B cell (primary cell): ENCODE data around the gene JAG2. TPM values are rescaled to one million over a fixed set of nuclear protein-coding genes. Genes with fewer than 3 reads are reported as not detected.

ENCODE experiments used
- ATAC-seq: fragments of 200-7000 bp; cut with Tn5 transposase; one replicate; pipeline ENCODE4 v1.10.0; 2021; ENCODE audit warnings: low read depth, mild to moderate bottlenecking, moderate number of reproducible peaks, moderate library complexity
- CTCF ChIA-PET: fragments of 350-600 bp; sonication (Branson Sonifier 250); formaldehyde crosslinking; loops from one replicate; lab custom pipeline; 2021; ENCODE audit warnings: antibody characterized with exemption, inconsistent platforms; lab: Charles Lee
- POLR2A ChIA-PET: fragments of 350-600 bp; sonication (Branson Sonifier 250); formaldehyde crosslinking; loops from one replicate; lab custom pipeline; 2021; ENCODE audit warnings: antibody characterized with exemption; lab: Charles Lee
- DNase-seq: peaks from one replicate; pipeline ENCODE4 v3.0.0; 2013
- H2AFZ ChIP-seq: 2 replicates; pipeline ENCODE4 v1.6.1; 2012; ENCODE audit warnings: mild to moderate bottlenecking, low read depth, low read length; ENCODE audit not compliant: insufficient read depth, poor library complexity, severe bottlenecking
- H3K27ac ChIP-seq, 2 donors: 1 replicate in 1 of 2; 2 replicates in 1 of 2; pipeline ENCODE4 v1.5.1; 2012 to 2013; ENCODE audit warnings: low read length in 2 of 2, mild to moderate bottlenecking in 2 of 2, moderate library complexity in 1 of 2
- H3K27me3 ChIP-seq, 4 experiments: fragments of 200-600 bp in 1 of 4; sonication (generic) in 1 of 4; replicated peaks in 1 of 4; 1 replicate in 2 of 4; 2 replicates in 2 of 4; pipeline versions ENCODE4 v1.6.1 to v1.7.0; 2013 to 2016; ENCODE audit warnings: low read length in 3 of 4, mild to moderate bottlenecking in 2 of 4, mixed read lengths in 1 of 4, moderate library complexity in 1 of 4; ENCODE audit not compliant: insufficient read depth in 4 of 4, control insufficient read depth in 3 of 4; ENCODE audit errors: control extremely low read depth in 1 of 4
- H3K36me3 ChIP-seq, 2 experiments: replicated peaks in 1 of 2; 1 replicate in 1 of 2; 2 replicates in 1 of 2; pipeline versions ENCODE4 v1.6.1 to v1.7.1; 2013; ENCODE audit warnings: low read length in 1 of 2; ENCODE audit not compliant: insufficient read depth in 2 of 2, control insufficient read depth in 1 of 2; ENCODE audit errors: control extremely low read depth in 1 of 2, extremely low read depth in 1 of 2
- H3K4me1 ChIP-seq, 2 donors: fragments of 200-600 bp in 1 of 2; sonication (generic) in 1 of 2; 1 replicate in 1 of 2; 2 replicates in 1 of 2; pipeline versions ENCODE4 v1.5.1 to v1.6.1; 2013 to 2017; ENCODE audit warnings: low read length in 2 of 2; ENCODE audit not compliant: control insufficient read depth in 2 of 2, insufficient read depth in 2 of 2
- H3K4me2 ChIP-seq: replicated peaks from 2 replicates; pipeline ENCODE3; 2012; ENCODE audit warnings: mild to moderate bottlenecking, low read depth, low read length; ENCODE audit not compliant: poor library complexity, severe bottlenecking
- H3K4me3 ChIP-seq, 5 experiments: fragments of 200-600 bp in 1 of 5; sonication (generic) in 1 of 5; 1 replicate in 3 of 5; 2 replicates in 2 of 5; pipeline versions ENCODE4 v1.5.1 to v1.7.0; 2011 to 2016; ENCODE audit warnings: low read length in 4 of 5, mild to moderate bottlenecking in 4 of 5, low read depth in 2 of 5, control low read depth in 1 of 5, moderate library complexity in 1 of 5; ENCODE audit not compliant: insufficient read depth in 1 of 5; ENCODE audit errors: control extremely low read depth in 1 of 5, extremely low read depth in 1 of 5
- H3K79me2 ChIP-seq: fragments of 200-600 bp; sonication (generic); one replicate; pipeline ENCODE4 v1.6.0; 2016; ENCODE audit warnings: low read length; ENCODE audit not compliant: control insufficient read depth, insufficient read depth
- H3K9ac ChIP-seq: fragments of 200-600 bp; sonication (generic); 2 replicates; pipeline ENCODE4 v1.6.1; 2017; ENCODE audit warnings: mild to moderate bottlenecking, low read length, moderate library complexity
- H3K9me3 ChIP-seq, 3 donors: one replicate each; pipeline versions ENCODE4 v1.6.1 to v1.7.1; 2013; ENCODE audit warnings: low read length in 2 of 3; ENCODE audit not compliant: control insufficient read depth in 2 of 3, insufficient read depth in 1 of 3; ENCODE audit errors: control extremely low read depth in 1 of 3
- H4K20me1 ChIP-seq: 2 replicates; pipeline ENCODE4 v1.6.0; 2012; ENCODE audit warnings: mild to moderate bottlenecking, low read length; ENCODE audit not compliant: insufficient read depth, control insufficient read depth, poor library complexity, severe bottlenecking
- H3K27ac Mint-ChIP-seq: one replicate; pipeline ENCODE4 v1.8.0; 2021; ENCODE audit warnings: mixed read lengths
- H3K27me3 Mint-ChIP-seq: one replicate; pipeline ENCODE4 v1.8.0; 2021; ENCODE audit warnings: mixed read lengths
- H3K4me1 Mint-ChIP-seq: one replicate; pipeline ENCODE4 v1.8.0; 2021; ENCODE audit warnings: mixed read lengths
- H3K4me3 Mint-ChIP-seq: one replicate; pipeline ENCODE4 v1.8.0; 2021; ENCODE audit warnings: mixed read lengths
- H3K9me3 Mint-ChIP-seq: one replicate; pipeline ENCODE4 v1.8.0; 2022; ENCODE audit warnings: mixed read lengths; ENCODE audit not compliant: insufficient read depth
- EZH2 ChIP-seq: IDR thresholded peaks from 2 replicates; pipeline ENCODE4 v1.6.1; 2012; ENCODE audit warnings: borderline replicate concordance, low read depth, mild to moderate bottlenecking, moderate library complexity, low read length; ENCODE audit not compliant: insufficient read depth, poor library complexity, severe bottlenecking
- whole genome bisulfite sequencing: methylation state at CpG from one replicate; pipeline ENCODE4 v1.1.5; 2013; ENCODE audit warnings: missing lambda C conversion rate; ENCODE audit not compliant: insufficient coverage; 5-methylcytosine and 5-hydroxymethylcytosine counted together
- intact Hi-C: fragments of 100-400 bp; cut with micrococcal nuclease; formaldehyde crosslinking; loops from one replicate; pipeline ENCODE4 v1.10.0; 2022
- polyA plus RNA-seq: library from polyadenylated mRNA; depleted of rRNA; stranded (reverse); fragments of >200 nt; gene quantifications from 2 replicates; pipeline ENCODE4 v1.2.3, GENCODE V29; 2012
- total RNA-seq, 2 donors: library from RNA; stranded (reverse); fragments of 120-200 nt in 1 of 2; gene quantifications; 1 replicate in 1 of 2; 2 replicates in 1 of 2; pipeline versions ENCODE4 v1.2.3 to v1.2.4, GENCODE V29; 2013 to 2022
- TF ChIP-seq, protein P1 (sequence below): fragments of 200-600 bp; IDR thresholded peaks from one replicate; pipeline ENCODE4 v1.8.0; 2022; ENCODE audit warnings: antibody characterized with exemption, mild to moderate bottlenecking

Gene JAG2
- total and polyA plus RNA-seq, 2 donors (not counting 1 experiment from before 2014, with no cell fraction given): 0.27 to 0.34 TPM

DNA sequence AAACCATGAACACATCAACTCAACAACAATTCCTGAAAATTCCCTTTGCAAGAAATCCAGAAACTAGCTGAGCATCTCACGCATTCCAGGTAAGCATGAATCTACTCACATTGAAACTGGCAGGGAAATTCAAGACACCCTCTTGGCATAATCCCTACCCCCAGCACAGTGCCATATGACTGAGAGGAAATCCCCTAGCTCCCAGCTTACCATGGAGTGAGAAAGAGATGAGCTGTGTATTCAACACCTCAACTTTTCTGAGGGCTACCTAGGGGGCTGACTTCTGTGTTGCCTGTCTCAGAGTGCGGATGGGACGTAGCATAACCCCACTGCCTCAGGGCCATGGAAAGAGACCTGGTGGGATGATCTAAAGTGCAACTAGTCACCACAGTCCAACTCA, 65.7 kb downstream of the JAG2 start:
- CTCF ChIA-PET: interaction anchor here (0.9 kb wide), 1 partner anchor 11 kb away, joined by 3 read pairs; no protein-coding TSS in a partner anchor
- WGBS: 100% methylated on average over 1 of the region's 3 CpGs

DNA sequence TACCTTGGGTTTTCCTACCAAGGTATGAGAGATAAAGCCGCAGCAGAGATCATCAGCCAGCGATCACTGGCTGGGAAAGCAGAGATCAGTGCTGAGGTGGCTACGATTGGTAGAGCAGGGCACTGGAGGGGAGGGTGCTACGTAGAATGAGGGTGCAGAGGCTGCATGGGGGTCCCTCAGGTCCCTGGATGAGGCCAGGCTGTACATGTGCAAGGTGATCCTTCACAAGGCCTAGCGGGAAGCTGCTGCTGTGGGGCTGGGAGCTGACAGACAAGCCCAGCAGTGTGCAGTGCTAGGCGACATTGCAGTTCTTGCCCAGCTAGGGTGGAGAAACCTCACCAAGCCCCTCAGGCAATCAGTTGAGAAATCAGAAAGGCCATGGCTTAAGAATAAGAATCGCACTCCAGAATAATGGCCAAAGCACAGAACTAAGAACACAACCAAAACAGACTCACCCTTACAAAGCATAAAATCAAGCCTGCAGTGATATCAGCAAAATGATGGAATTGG, 66.2 kb downstream of the JAG2 start:
- no peak overlapping the region for H3K9ac ChIP-seq
- H3K27me3 ChIP-seq: peaks cover 0 to 16% (median 8%) of the 10 kb centered on the region in 4 experiments
- Mint-ChIP-seq H3K4me1 (peaks cover 4% of the 10 kb centered on the region), H3K27ac (no peak overlapping the region), H3K27me3 (peaks cover 53% of the 10 kb centered on the region), H3K9me3 (no peaks in the 10 kb centered on the region), H3K4me3 (no peak overlapping the region)
- no peak overlapping the region for H3K4me2 ChIP-seq
- H3K27ac ChIP-seq: no peak overlapping the region
- H3K4me3 ChIP-seq: no peak overlapping the region
- no peak overlapping the region for H2AFZ ChIP-seq
- no peaks in the 10 kb centered on the region for H3K4me1 ChIP-seq
- POLR2A ChIA-PET: no interaction called here
- peaks cover 1 to 13% (median 5%) of the 10 kb centered on the region in 3 donors for H3K9me3 ChIP-seq
- no peak for TF ChIP-seq EZH2
- no peak for ATAC-seq
- CTCF ChIA-PET: interaction anchor here (0.9 kb wide), 1 partner anchor 11 kb away, joined by 3 read pairs; no protein-coding TSS in a partner anchor
- DNase-seq: no peak
- no peaks in the 10 kb centered on the region for H4K20me1 ChIP-seq
- no peaks in the 10 kb centered on the region for H3K79me2 ChIP-seq
- 91% methylated on average over 7 of the region's 7 CpGs for WGBS
- H3K36me3 ChIP-seq: no peaks in the 10 kb centered on the region
- intact Hi-C loops: no loop called here

More for the DNA sequence above, 65.7 kb downstream of the JAG2 start:
- peaks cover 55% of the 10 kb centered on the region for H3K27me3 Mint-ChIP-seq
- H3K4me1 Mint-ChIP-seq: peaks cover 4% of the 10 kb centered on the region
- H3K9me3 ChIP-seq: peaks cover 1 to 13% (median 5%) of the 10 kb centered on the region in 3 donors
- ATAC-seq (no peak), DNase-seq (no peak)
- H3K27ac ChIP-seq: no peak overlapping the region
- TF ChIP-seq EZH2: no peak
- TF ChIP-seq, protein P1, sequence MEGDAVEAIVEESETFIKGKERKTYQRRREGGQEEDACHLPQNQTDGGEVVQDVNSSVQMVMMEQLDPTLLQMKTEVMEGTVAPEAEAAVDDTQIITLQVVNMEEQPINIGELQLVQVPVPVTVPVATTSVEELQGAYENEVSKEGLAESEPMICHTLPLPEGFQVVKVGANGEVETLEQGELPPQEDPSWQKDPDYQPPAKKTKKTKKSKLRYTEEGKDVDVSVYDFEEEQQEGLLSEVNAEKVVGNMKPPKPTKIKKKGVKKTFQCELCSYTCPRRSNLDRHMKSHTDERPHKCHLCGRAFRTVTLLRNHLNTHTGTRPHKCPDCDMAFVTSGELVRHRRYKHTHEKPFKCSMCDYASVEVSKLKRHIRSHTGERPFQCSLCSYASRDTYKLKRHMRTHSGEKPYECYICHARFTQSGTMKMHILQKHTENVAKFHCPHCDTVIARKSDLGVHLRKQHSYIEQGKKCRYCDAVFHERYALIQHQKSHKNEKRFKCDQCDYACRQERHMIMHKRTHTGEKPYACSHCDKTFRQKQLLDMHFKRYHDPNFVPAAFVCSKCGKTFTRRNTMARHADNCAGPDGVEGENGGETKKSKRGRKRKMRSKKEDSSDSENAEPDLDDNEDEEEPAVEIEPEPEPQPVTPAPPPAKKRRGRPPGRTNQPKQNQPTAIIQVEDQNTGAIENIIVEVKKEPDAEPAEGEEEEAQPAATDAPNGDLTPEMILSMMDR: no peak
- H3K79me2 ChIP-seq: no peaks in the 10 kb centered on the region
- H3K4me3 ChIP-seq: no peak overlapping the region
- no peaks in the 10 kb centered on the region for H3K36me3 ChIP-seq
- no peaks in the 10 kb centered on the region for H3K4me1 ChIP-seq
- POLR2A ChIA-PET: no interaction called here
- H3K4me2 ChIP-seq: no peak overlapping the region
- H3K4me3 Mint-ChIP-seq: no peak overlapping the region
- H3K9me3 Mint-ChIP-seq: no peaks in the 10 kb centered on the region
- H3K9ac ChIP-seq: no peak overlapping the region
- no peaks in the 10 kb centered on the region for H4K20me1 ChIP-seq
- peaks cover 0 to 16% (median 8%) of the 10 kb centered on the region in 4 experiments for H3K27me3 ChIP-seq
- H3K27ac Mint-ChIP-seq: no peak overlapping the region
- H2AFZ ChIP-seq: no peak overlapping the region
- intact Hi-C loops: no loop called here
